H9 (cell line): ENCODE results near the gene MR1. TPM values are rescaled to one million over a fixed set of nuclear protein-coding genes. Genes with fewer than 3 reads are reported as not detected.

Experiments
- DNase-seq: peaks from one replicate; pipeline ENCODE4 v3.0.0-alpha.2; 2017
- H2AFZ ChIP-seq: one replicate; pipeline ENCODE4 v1.6.1; 2013; ENCODE audit warnings: mild to moderate bottlenecking, low read length, control low read depth, moderate library complexity
- H2AK5ac ChIP-seq: 2 replicates; pipeline ENCODE4 v1.6.1; 2013; ENCODE audit warnings: low read length, control low read depth, mixed read lengths; ENCODE audit not compliant: insufficient read length
- H2BK120ac ChIP-seq: one replicate; pipeline ENCODE4 v1.6.1; 2013; ENCODE audit warnings: low read depth, mild to moderate bottlenecking, low read length, control low read depth, inconsistent platforms; ENCODE audit not compliant: poor library complexity, severe bottlenecking
- H2BK12ac ChIP-seq: 2 replicates; pipeline ENCODE4 v1.6.1; 2013; ENCODE audit warnings: low read length, control low read depth, mixed read lengths, low read depth; ENCODE audit not compliant: insufficient read length
- H2BK15ac ChIP-seq: 2 replicates; pipeline ENCODE4 v1.6.1; 2013; ENCODE audit warnings: low read depth, low read length, control low read depth
- H2BK20ac ChIP-seq: one replicate; pipeline ENCODE4 v1.6.1; 2013; ENCODE audit warnings: low read depth, mild to moderate bottlenecking, low read length, control low read depth, inconsistent platforms; ENCODE audit not compliant: poor library complexity, severe bottlenecking
- H2BK5ac ChIP-seq: 2 replicates; pipeline ENCODE4 v1.6.1; 2013; ENCODE audit warnings: low read length, control low read depth, mixed read lengths; ENCODE audit not compliant: insufficient read length
- H3K14ac ChIP-seq: 2 replicates; pipeline ENCODE4 v1.6.1; 2013; ENCODE audit warnings: low read length, control low read depth; ENCODE audit not compliant: insufficient read depth
- H3K18ac ChIP-seq: 2 replicates; pipeline ENCODE4 v1.6.1; 2013; ENCODE audit warnings: low read depth, mild to moderate bottlenecking, mixed read lengths, low read length, control low read depth; ENCODE audit not compliant: insufficient read length
- H3K23ac ChIP-seq: 2 replicates; pipeline ENCODE4 v1.6.1; 2013; ENCODE audit warnings: low read length, control low read depth, mixed read lengths, low read depth; ENCODE audit not compliant: insufficient read length
- H3K23me2 ChIP-seq: 2 replicates; pipeline ENCODE4 v1.6.1; 2013; ENCODE audit warnings: low read depth, mild to moderate bottlenecking, mixed read lengths, low read length, control low read depth; ENCODE audit not compliant: insufficient read length, poor library complexity, severe bottlenecking
- H3K27ac ChIP-seq: 2 replicates; pipeline ENCODE4 v1.5.1; 2013; ENCODE audit warnings: low read length, control low read depth, mixed read lengths, low read depth; ENCODE audit not compliant: insufficient read length
- H3K27me3 ChIP-seq: 2 replicates; pipeline ENCODE4 v1.6.1; 2013; ENCODE audit warnings: low read length, control low read depth, inconsistent platforms; ENCODE audit not compliant: insufficient read depth
- H3K4ac ChIP-seq: 2 replicates; pipeline ENCODE4 v1.6.1; 2013; ENCODE audit warnings: low read depth, mild to moderate bottlenecking, control low read depth, inconsistent platforms, low read length, moderate library complexity
- H3K4me1 ChIP-seq: 2 replicates; pipeline ENCODE4 v1.6.1; 2013; ENCODE audit warnings: low read length, control low read depth, inconsistent platforms; ENCODE audit not compliant: insufficient read depth
- H3K4me2 ChIP-seq: 2 replicates; pipeline ENCODE4 v1.6.1; 2013; ENCODE audit warnings: low read length, control low read depth, mixed read lengths; ENCODE audit not compliant: insufficient read length, insufficient read depth
- H3K56ac ChIP-seq: 2 replicates; pipeline ENCODE4 v1.6.1; 2013; ENCODE audit warnings: low read depth, mild to moderate bottlenecking, mixed read lengths, low read length, control low read depth; ENCODE audit not compliant: insufficient read length
- H3K79me1 ChIP-seq: 2 replicates; pipeline ENCODE4 v1.6.1; 2013; ENCODE audit warnings: low read depth, mild to moderate bottlenecking, moderate library complexity, low read length, control low read depth, inconsistent platforms; ENCODE audit not compliant: insufficient read depth, poor library complexity, severe bottlenecking
- H3K79me2 ChIP-seq: 2 replicates; pipeline ENCODE4 v1.6.1; 2013; ENCODE audit warnings: low read length, control low read depth, inconsistent platforms; ENCODE audit not compliant: insufficient read depth
- H3K9ac ChIP-seq: 2 replicates; pipeline ENCODE4 v1.6.1; 2013; ENCODE audit warnings: low read length, control low read depth, mixed read lengths; ENCODE audit not compliant: insufficient read length; ENCODE audit errors: extremely low read depth
- H3K9me3 ChIP-seq: one replicate; pipeline ENCODE4 v1.6.1; 2013; ENCODE audit warnings: low read depth, low read length, inconsistent platforms; ENCODE audit not compliant: control insufficient read depth
- H3T11ph ChIP-seq: one replicate; pipeline ENCODE4 v1.6.1; 2013; ENCODE audit warnings: mild to moderate bottlenecking, low read length, control low read depth, inconsistent platforms
- H4K20me1 ChIP-seq: one replicate; pipeline ENCODE4 v1.6.1; 2013; ENCODE audit not compliant: control insufficient read depth, insufficient read length, insufficient read depth
- H4K5ac ChIP-seq: 2 replicates; pipeline ENCODE4 v1.6.1; 2013; ENCODE audit warnings: low read depth, mild to moderate bottlenecking, mixed read lengths, low read length, control low read depth; ENCODE audit not compliant: insufficient read length
- H4K8ac ChIP-seq: replicated peaks from 2 replicates; pipeline ENCODE4 v1.6.1; 2013; ENCODE audit warnings: low read length, control low read depth, mixed read lengths, low read depth; ENCODE audit not compliant: insufficient read length
- H4K91ac ChIP-seq: 2 replicates; pipeline ENCODE4 v1.6.1; 2013; ENCODE audit warnings: low read depth, mild to moderate bottlenecking, moderate library complexity, mixed read lengths, low read length, control low read depth; ENCODE audit not compliant: insufficient read length
- H3K27ac Mint-ChIP-seq, 3 experiments: 2 replicates in 2 of 3; 3 replicates in 1 of 3; pipeline ENCODE4 v1.8.0; 2020 to 2021; ENCODE audit warnings: mixed read lengths in 3 of 3, mild to moderate bottlenecking in 1 of 3, moderate library complexity in 1 of 3
- H3K27me3 Mint-ChIP-seq: 2 replicates; pipeline ENCODE4 v1.8.0; 2021; ENCODE audit warnings: low read depth, mild to moderate bottlenecking, moderate library complexity, mixed read lengths
- H3K36me3 Mint-ChIP-seq, 3 experiments: 2 replicates in 2 of 3; 3 replicates in 1 of 3; pipeline ENCODE4 v1.8.0; 2020 to 2021; ENCODE audit warnings: low read depth in 3 of 3, mixed read lengths in 3 of 3; ENCODE audit not compliant: insufficient read depth in 1 of 3
- H3K4me1 Mint-ChIP-seq, 2 experiments: 2 replicates each; pipeline ENCODE4 v1.8.0; 2020; ENCODE audit warnings: mixed read lengths in 2 of 2
- H3K4me3 Mint-ChIP-seq, 2 experiments: 2 replicates in 1 of 2; 3 replicates in 1 of 2; pipeline ENCODE4 v1.8.0; 2020 to 2021; ENCODE audit warnings: mild to moderate bottlenecking in 2 of 2, mixed read lengths in 2 of 2, moderate library complexity in 1 of 2
- H3K9me3 Mint-ChIP-seq, 2 experiments: 2 replicates in 1 of 2; 3 replicates in 1 of 2; pipeline ENCODE4 v1.8.0; 2020; ENCODE audit warnings: mild to moderate bottlenecking in 2 of 2, mixed read lengths in 2 of 2, moderate library complexity in 1 of 2
- WGBS: extraction: QIAGEN DNeasy Blood & Tissue Kit; methylation state at CpG from one replicate; pipeline ENCODE4 v1.1.7; 2013; ENCODE audit warnings: missing lambda C conversion rate, low lambda C conversion rate, mixed read lengths; ENCODE audit not compliant: insufficient read length; ENCODE audit errors: extremely low coverage; 5-methylcytosine and 5-hydroxymethylcytosine counted together
- total RNA-seq: library from RNA; stranded (reverse); gene quantifications from 2 replicates; pipeline ENCODE4 v1.2.1, GENCODE V29; 2021
- TF ChIP-seq, protein P1 (sequence below): fragments of 200-600 bp; sonication (generic); conservative IDR thresholded peaks from 3 replicates; pipeline ENCODE4 v1.8.0; 2021; ENCODE audit warnings: antibody characterized with exemption, mild to moderate bottlenecking

The MR1 gene
- total RNA-seq, 1 experiment from 2014 or later = 0.02 TPM

DNA sequence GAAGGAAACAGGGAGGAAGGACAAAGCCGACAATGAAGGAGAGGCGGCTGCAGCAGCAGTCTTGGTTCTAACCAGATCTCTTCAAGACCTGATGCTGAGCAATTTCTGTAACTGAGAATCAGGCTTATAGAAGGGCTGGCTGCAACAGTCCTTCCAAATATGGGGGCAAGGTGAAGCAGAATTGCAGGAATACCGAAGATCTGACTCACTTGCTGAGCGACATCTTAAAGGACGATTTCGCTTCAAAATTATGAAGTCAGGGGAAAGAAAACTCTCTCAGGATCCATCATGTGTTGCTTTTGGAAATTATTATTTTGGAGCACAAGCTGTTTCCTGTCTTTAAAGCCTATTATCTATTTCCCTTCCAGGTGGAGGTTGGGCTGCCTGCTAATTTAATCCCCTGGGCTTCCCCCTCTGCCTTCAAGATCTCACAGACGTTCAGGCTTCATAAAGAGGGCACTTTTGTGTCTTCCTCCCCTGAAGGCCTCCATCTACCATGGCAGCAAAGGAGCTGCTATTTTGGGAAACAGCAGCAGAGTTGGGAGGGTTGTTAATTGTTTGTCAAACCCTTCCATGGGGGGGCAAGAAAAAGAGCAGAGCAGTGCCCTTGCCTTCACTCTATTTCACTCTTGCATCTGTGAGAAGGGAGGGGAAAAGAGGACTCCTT lies 43.9 kb downstream of the MR1 start:
- Histone ChIP-seq H3K9me3 (no peaks in the 10 kb centered on the region), H3K27ac (no peak overlapping the region), H3K23me2 (no peaks in the 10 kb centered on the region), H2BK20ac (no peak overlapping the region), H4K91ac (no peak overlapping the region), H2BK15ac (no peak overlapping the region), H3K4me1 (peaks cover 2% of the 10 kb centered on the region; the same call in 1 of the 2 replicates), H3K79me2 (no peaks in the 10 kb centered on the region), H3K9ac (no peak overlapping the region), H3K79me1 (no peaks in the 10 kb centered on the region), H2BK12ac (no peak overlapping the region), H2BK120ac (no peak overlapping the region), H3K4me2 (no peak overlapping the region), H4K20me1 (no peaks in the 10 kb centered on the region), H3K23ac (no peak overlapping the region), H3K18ac (no peak overlapping the region), H4K5ac (no peak overlapping the region), H3K27me3 (no peaks in the 10 kb centered on the region), H3K4ac (no peak overlapping the region), H2AK5ac (no peak overlapping the region), H3K56ac (no peak overlapping the region), H2BK5ac (no peak overlapping the region), H3T11ph (no peak overlapping the region), H3K14ac (peak overlapping the region; percentile 59; the same call in 1 of the 2 replicates), H2AFZ (peak overlapping the region; percentile 63), H4K8ac (no peak overlapping the region)
- Mint-ChIP-seq H3K36me3 (peaks cover 0 to 4% (median 0%) of the 10 kb centered on the region in 3 experiments; a peak in 2 of 7 replicates), H3K9me3 (peaks cover 2 to 3% of the 10 kb centered on the region in 2 experiments; a peak in 2 of 5 replicates), H3K4me1 (peaks cover 30 to 37% of the 10 kb centered on the region in 2 experiments), H3K27ac (0 out of 7 replicates have a peak overlapping the region, but pooled peaks of 1 of the 3 experiments have one; percentile 61), H3K4me3 (no peak overlapping the region), H3K27me3 (peaks cover 3% of the 10 kb centered on the region)
- TF ChIP-seq, protein P1, sequence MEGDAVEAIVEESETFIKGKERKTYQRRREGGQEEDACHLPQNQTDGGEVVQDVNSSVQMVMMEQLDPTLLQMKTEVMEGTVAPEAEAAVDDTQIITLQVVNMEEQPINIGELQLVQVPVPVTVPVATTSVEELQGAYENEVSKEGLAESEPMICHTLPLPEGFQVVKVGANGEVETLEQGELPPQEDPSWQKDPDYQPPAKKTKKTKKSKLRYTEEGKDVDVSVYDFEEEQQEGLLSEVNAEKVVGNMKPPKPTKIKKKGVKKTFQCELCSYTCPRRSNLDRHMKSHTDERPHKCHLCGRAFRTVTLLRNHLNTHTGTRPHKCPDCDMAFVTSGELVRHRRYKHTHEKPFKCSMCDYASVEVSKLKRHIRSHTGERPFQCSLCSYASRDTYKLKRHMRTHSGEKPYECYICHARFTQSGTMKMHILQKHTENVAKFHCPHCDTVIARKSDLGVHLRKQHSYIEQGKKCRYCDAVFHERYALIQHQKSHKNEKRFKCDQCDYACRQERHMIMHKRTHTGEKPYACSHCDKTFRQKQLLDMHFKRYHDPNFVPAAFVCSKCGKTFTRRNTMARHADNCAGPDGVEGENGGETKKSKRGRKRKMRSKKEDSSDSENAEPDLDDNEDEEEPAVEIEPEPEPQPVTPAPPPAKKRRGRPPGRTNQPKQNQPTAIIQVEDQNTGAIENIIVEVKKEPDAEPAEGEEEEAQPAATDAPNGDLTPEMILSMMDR = no peak
- no peak for DNase-seq
- no CpG with 5 or more reads among the region's 7 CpGs for WGBS
